CMK (cell line): Measurements from ENCODE around the gene FLAD1.

ENCODE experiments used
- DNase-seq: peaks from one replicate; pipeline ENCODE4 v3.0.0-alpha.2; 2010; ENCODE audit warnings: low read depth

FLAD1 gene

DNA sequence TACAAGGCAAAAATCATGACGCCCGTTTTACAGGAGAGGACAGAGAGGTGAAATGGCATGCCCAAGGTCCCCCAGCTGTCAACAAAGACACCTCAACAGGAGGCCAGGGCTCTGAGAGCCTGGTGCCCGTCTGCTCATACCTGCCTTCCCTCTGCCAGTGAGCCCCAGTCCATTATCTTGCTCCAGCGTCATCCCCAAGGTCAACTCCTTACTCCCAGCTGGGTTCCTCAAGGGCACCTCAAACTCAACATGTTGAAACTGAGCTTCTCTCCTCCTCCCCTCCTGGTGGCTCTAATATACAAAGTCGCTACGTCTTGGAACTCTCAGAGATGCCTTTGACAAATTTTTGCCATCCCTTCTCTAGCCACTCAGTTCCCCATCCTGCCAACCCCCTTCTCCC is 30.5 kb upstream of the FLAD1 start:
- DNase-seq, result no peak

GRCh38 chr1:154953611-154954038 is 29.5 kb upstream of the FLAD1 start:
- no peak for DNase-seq

DNA sequence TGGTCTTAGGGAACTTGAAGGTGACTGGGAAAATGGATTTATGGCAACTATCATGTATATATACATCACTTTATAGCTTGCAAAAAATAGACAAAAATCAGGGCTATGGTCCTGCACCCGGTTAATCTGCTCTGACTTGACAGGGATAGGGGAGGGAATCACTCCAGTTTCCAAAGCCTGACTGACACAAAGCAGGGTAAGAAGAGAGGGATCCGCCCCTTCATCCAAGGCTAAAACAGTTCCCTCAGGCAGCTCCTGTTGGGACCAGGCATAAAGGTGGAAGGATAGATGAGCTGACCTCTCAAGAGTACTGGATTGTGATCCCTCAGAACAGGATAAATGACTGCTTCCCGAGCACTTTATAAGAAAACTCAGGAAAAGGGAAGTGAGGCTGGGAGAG is 28.6 kb upstream of the FLAD1 start:
- DNase-seq, result no peak

- no peak for DNase-seq
These were observed 28.0 kb upstream of the FLAD1 start for GRCh38 chr1:154955039-154955717.

- DNase-seq, result no peak
These were observed 27.2 kb upstream of the FLAD1 start, which contains the start of gene PBXIP1 for GRCh38 chr1:154955718-154956543. TSS of gene PBXIP1 (minus strand) at chr1:154956099. CDS start at chr1:154953721, 2,378 bp downstream.

DNA sequence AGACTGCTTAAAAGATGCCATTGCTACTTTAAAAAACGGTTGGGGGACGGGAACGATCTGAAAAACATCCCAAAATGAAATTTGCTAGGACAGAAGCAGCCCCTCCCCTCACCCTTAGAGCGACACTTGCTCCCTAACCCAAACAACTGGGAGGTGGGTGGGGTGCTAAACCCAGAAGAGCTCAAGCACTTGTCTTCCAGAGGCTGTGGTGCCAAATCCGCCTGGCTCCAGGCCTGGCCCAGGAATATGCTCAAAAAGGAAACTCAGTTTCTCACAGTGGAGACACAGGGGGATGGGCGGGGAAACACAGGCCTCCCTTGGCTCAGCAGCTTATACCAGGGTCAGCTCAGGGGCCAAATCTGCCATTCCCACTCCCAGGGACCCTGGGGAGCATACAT is 26.6 kb upstream of the FLAD1 start:
- DNase-seq, result no peak

- DNase-seq, result no peak
These were observed 26.0 kb upstream of the FLAD1 start for GRCh38 chr1:154957091-154957657.

- DNase-seq, result no peak
These were observed 25.1 kb upstream of the FLAD1 start for GRCh38 chr1:154958036-154958435.

GRCh38 chr1:154958681-154959425 is 24.3 kb upstream of the FLAD1 start:
- DNase-seq, result no peak

DNA sequence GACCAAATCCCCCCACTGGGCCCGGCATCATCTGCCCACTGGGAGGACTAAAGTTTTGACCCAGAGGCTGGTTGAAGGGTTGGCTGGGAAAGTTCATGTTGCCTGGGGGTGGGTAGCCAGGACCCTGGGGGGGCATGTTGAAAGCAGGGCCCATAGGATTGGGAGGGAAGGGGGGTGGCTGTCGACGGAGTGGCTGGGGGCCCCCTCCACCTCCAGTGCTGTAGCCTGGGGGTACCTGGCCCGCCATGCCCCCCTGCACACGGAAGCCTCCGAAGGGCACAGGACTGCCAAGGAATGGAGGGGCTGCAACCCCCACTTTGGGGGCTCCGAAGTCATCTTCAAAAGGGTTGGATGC is 23.7 kb upstream of the FLAD1 start:
- DNase-seq, result no peak

DNA sequence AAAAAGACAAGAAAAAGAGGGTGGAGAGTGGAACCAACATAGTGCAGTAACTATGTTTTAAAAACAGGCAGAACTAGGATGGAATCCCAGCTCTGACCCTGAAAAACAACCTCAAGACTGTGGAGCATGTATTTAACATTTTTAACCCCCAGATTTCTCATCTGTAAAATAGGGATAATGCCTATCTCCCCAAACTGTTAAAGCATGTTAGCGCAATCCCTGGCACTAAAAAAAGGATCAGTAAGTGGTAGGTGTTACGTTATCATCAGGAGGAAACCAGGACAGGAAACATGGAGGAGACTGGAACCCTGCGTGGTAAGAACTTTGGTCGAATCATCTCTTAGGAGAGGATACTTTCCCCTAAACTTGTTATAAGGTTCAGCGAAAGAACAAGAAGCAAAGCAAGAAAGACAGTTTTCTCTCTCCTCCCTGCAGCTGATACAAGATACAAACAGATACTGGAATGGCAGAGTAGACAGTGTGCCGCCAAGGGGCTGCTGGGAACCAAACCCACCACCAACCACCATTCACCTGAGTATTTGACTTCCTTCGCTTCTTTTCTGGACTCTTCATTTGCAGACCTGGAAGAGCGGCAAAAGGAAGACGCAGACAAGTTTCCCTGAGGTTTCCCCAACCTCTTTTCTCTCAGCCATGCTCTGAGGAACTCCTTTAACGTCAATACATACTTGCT is 22.6 kb upstream of the FLAD1 start:
- DNase-seq, result no peak

GRCh38 chr1:154961207-154962155 is 21.7 kb upstream of the FLAD1 start, which contains the start of gene PYGO2:
TSS of gene PYGO2 (minus strand) at chr1:154961782. CDS start at chr1:154961576, 206 bp downstream.
- DNase-seq, result peak; percentile 84

- DNase-seq, result no peak
These were observed 20.9 kb upstream of the FLAD1 start for GRCh38 chr1:154962156-154962749.

GRCh38 chr1:154962795-154963330 is 20.3 kb upstream of the FLAD1 start:
- DNase-seq, result no peak

GRCh38 chr1:154963643-154964042 is 19.5 kb upstream of the FLAD1 start:
- no peak for DNase-seq

GRCh38 chr1:154964359-154964758 is 18.8 kb upstream of the FLAD1 start:
- no peak for DNase-seq

DNA sequence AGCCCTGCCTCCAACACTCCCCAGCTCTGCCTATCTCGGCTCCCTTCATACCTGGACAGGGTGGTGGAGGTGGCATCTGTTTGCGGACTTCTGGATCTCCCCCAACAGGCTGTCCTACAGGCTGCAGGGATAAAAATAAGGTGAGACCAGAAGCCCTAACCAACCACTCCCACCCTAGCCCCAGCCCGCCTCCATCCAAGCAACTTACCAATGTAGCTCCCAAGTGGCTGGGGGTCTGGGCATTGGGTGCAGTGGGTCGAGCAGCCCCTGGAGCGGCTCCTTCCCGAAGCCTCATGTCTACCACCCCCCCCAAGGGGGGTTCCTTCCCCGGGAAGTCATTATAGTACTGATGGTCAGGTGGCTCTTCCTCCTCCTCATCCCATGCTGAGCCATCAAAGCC is 17.0 kb upstream of the FLAD1 start:
- DNase-seq, result no peak

DNA sequence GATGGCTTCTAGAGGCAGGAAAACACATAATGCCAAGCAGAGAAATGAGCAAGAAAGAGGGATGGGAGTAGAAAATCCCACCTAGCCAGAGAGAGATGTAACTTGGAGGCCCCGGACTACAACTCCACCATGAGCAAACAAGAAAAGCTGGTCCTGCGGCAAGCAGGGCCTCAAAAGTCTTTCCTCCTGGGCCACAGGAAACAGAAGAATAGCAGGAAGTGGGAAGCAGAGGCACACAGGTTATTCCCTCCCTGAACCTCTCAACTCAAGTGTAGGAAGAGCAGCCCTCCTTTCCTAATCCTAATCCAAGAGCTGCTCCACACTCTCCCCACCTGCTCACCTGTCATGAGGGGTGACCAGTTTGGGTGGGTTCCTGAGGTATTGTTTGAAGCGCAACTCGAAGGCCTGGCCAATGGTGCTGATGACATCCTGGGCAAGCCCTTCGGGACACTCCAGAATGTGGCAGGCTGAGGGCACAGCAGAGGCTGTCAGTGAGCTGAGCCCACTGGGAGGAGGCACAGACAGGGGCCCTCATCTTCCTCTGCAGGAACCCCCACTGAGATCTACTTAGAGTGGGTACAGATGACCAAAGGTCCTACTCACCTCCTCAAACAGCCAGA is 15.7 kb upstream of the FLAD1 start:
- DNase-seq, result no peak

GRCh38 chr1:154968731-154969130 is 14.4 kb upstream of the FLAD1 start:
- no peak for DNase-seq
